ENCODE measurements around the gene TADA2A.
"Not testable (repeated sequence)": the region's sequence is repeated elsewhere in the genome, so short reads cannot be mapped to it uniquely, and the experiment has no call there.

The TADA2A gene

GRCh38 chr17:37447641-37448040, 41.0 kb downstream of the TADA2A start:
- DNase-seq (ENCODE audit: low read depth in 1 of 2, low spot score in 1 of 2) = no peak
- in situ Hi-C loops (cut with HindIII; ENCODE audit: low pct_unique_long_range_greater_than_20kb, low sequenced_read_pairs) = no loop called here
- TF ChIP-seq JUND (IDR thresholded peaks at IDR 0.05; ENCODE audit: low read depth) = no peak

- in situ Hi-C loops (cut with HindIII; ENCODE audit: low pct_unique_long_range_greater_than_20kb, low sequenced_read_pairs) = no loop called here
- DNase-seq (ENCODE audit: low read depth in 1 of 2, low spot score in 1 of 2) = peak; percentile 63 to 90
- TF ChIP-seq JUND (IDR thresholded peaks at IDR 0.05; ENCODE audit: low read depth) = no peak
Measured at GRCh38 chr17:37450112-37450511, 43.4 kb downstream of the TADA2A start.

- DNase-seq (ENCODE audit: low read depth in 1 of 2, low spot score in 1 of 2); in situ Hi-C loops (cut with HindIII; ENCODE audit: low pct_unique_long_range_greater_than_20kb, low sequenced_read_pairs): not testable (repeated sequence)
Measured at GRCh38 chr17:37457801-37458200, 51.1 kb downstream of the TADA2A start.

- TF ChIP-seq JUND (IDR thresholded peaks at IDR 0.05; ENCODE audit: low read depth) = no peak
- in situ Hi-C loops (cut with HindIII; ENCODE audit: low pct_unique_long_range_greater_than_20kb, low sequenced_read_pairs) = no loop called here
- DNase-seq (ENCODE audit: low read depth in 1 of 2, low spot score in 1 of 2) = no peak
Measured at GRCh38 chr17:37458805-37459204, 52.1 kb downstream of the TADA2A start.

GRCh38 chr17:37461668-37462067, 55.0 kb downstream of the TADA2A start:
- TF ChIP-seq JUND (IDR thresholded peaks at IDR 0.05; ENCODE audit: low read depth) = no peak
- DNase-seq (ENCODE audit: low read depth in 1 of 2, low spot score in 1 of 2) = no peak
- in situ Hi-C loops (cut with HindIII; ENCODE audit: low pct_unique_long_range_greater_than_20kb, low sequenced_read_pairs) = no loop called here

GRCh38 chr17:37462492-37462891, 55.8 kb downstream of the TADA2A start:
- no peak for TF ChIP-seq JUND (IDR thresholded peaks at IDR 0.05; ENCODE audit: low read depth)
- no peak for DNase-seq (ENCODE audit: low read depth in 1 of 2, low spot score in 1 of 2)
- in situ Hi-C loops (cut with HindIII; ENCODE audit: low pct_unique_long_range_greater_than_20kb, low sequenced_read_pairs) = no loop called here

- TF ChIP-seq JUND (IDR thresholded peaks at IDR 0.05; ENCODE audit: low read depth) = no peak
- DNase-seq (ENCODE audit: low read depth in 1 of 2, low spot score in 1 of 2) = no peak
- in situ Hi-C loops (cut with HindIII; ENCODE audit: low pct_unique_long_range_greater_than_20kb, low sequenced_read_pairs) = no loop called here
Measured at GRCh38 chr17:37463039-37463438, 56.4 kb downstream of the TADA2A start.

GRCh38 chr17:37465069-37465616, 58.5 kb downstream of the TADA2A start:
- in situ Hi-C loops (cut with HindIII; ENCODE audit: low pct_unique_long_range_greater_than_20kb, low sequenced_read_pairs) = no loop called here
- no peak for TF ChIP-seq JUND (IDR thresholded peaks at IDR 0.05; ENCODE audit: low read depth)
- no peak for DNase-seq (ENCODE audit: low read depth in 1 of 2, low spot score in 1 of 2)

- peak in 1 of 2 experiments; percentile 62 for DNase-seq (ENCODE audit: low read depth in 1 of 2, low spot score in 1 of 2)
- in situ Hi-C loops (cut with HindIII; ENCODE audit: low pct_unique_long_range_greater_than_20kb, low sequenced_read_pairs) = no loop called here
- TF ChIP-seq JUND (IDR thresholded peaks at IDR 0.05; ENCODE audit: low read depth) = no peak
Measured at GRCh38 chr17:37466471-37466870, 59.8 kb downstream of the TADA2A start.

GRCh38 chr17:37470181-37470580, 63.5 kb downstream of the TADA2A start:
- DNase-seq (ENCODE audit: low read depth in 1 of 2, low spot score in 1 of 2) = no peak
- in situ Hi-C loops (cut with HindIII; ENCODE audit: low pct_unique_long_range_greater_than_20kb, low sequenced_read_pairs) = no loop called here

GRCh38 chr17:37475731-37476420, 69.2 kb downstream of the TADA2A start:
- DNase-seq (ENCODE audit: low read depth in 1 of 2, low spot score in 1 of 2) = no peak
- TF ChIP-seq JUND (IDR thresholded peaks at IDR 0.05; ENCODE audit: low read depth) = no peak
- in situ Hi-C loops (cut with HindIII; ENCODE audit: low pct_unique_long_range_greater_than_20kb, low sequenced_read_pairs) = no loop called here

More at GRCh38 chr17:37470181-37470580, 63.5 kb downstream of the TADA2A start:
- TF ChIP-seq JUND (IDR thresholded peaks at IDR 0.05; ENCODE audit: low read depth) = no peak

- TF ChIP-seq JUND (IDR thresholded peaks at IDR 0.05; ENCODE audit: low read depth) = no peak; the same call in 1 of the 2 replicates
- peak; percentile 53 to 88 for DNase-seq (ENCODE audit: low read depth in 1 of 2, low spot score in 1 of 2)
- in situ Hi-C loops (cut with HindIII; ENCODE audit: low pct_unique_long_range_greater_than_20kb, low sequenced_read_pairs) = no loop called here
Measured at GRCh38 chr17:37476431-37477120, 69.9 kb downstream of the TADA2A start.

- DNase-seq (ENCODE audit: low read depth in 1 of 2, low spot score in 1 of 2) = no peak
- TF ChIP-seq JUND (IDR thresholded peaks at IDR 0.05; ENCODE audit: low read depth) = no peak
- in situ Hi-C loops (cut with HindIII; ENCODE audit: low pct_unique_long_range_greater_than_20kb, low sequenced_read_pairs) = no loop called here
Measured at GRCh38 chr17:37478187-37478586, 71.5 kb downstream of the TADA2A start.
